Peyer's patch (tissue), 4 donors: Measurements from ENCODE around the gene MED16. TPM values are rescaled to one million over a fixed set of nuclear protein-coding genes. Genes with fewer than 3 reads are reported as not detected.

ENCODE experiments used
- DNase-seq, 3 donors: peaks; one replicate each; pipeline ENCODE4 v3.0.0-alpha.2; 2017 to 2019
- H3K27ac ChIP-seq, 4 donors: fragments of 200-600 bp; sonication (generic); one replicate each; pipeline ENCODE4 v1.5.1; 2016 to 2019
- H3K27me3 ChIP-seq, 2 donors: fragments of 200-600 bp; sonication (generic); one replicate each; pipeline ENCODE4 v1.5.1; 2019
- H3K36me3 ChIP-seq, 3 donors: fragments of 200-600 bp; sonication (generic); one replicate each; pipeline ENCODE4 v1.5.1; 2016 to 2019
- H3K4me1 ChIP-seq, 4 donors: fragments of 200-600 bp; sonication (generic); one replicate each; pipeline ENCODE4 v1.5.1; 2016 to 2019
- H3K4me3 ChIP-seq, 4 donors: fragments of 200-600 bp; sonication (generic); 1 replicate in 3 of 4; 2 replicates in 1 of 4; pipeline ENCODE4 v1.5.1; 2016 to 2019; ENCODE audit warnings: mild to moderate bottlenecking in 1 of 4
- H3K9me3 ChIP-seq, 4 donors: fragments of 200-600 bp; sonication (generic); one replicate each; pipeline ENCODE4 v1.5.1; 2016 to 2019; ENCODE audit warnings: mild to moderate bottlenecking in 1 of 4
- POLR2A ChIP-seq, 2 donors: fragments of 450-650 bp; IDR thresholded peaks; one replicate each; pipeline ENCODE4 v1.5.1; 2017; ENCODE audit warnings: antibody characterized with exemption in 2 of 2, mild to moderate bottlenecking in 2 of 2, moderate library complexity in 2 of 2
- total RNA-seq, 4 donors: library from RNA; depleted of rRNA; stranded (reverse); fragments of >200 nt; gene quantifications; one replicate each; pipeline ENCODE4 v1.1.0, GENCODE V29; 2016
- TF ChIP-seq, protein P1 (sequence below), 6 experiments: fragments of 450-650 bp in 4 of 6; fragments of 200-600 bp in 2 of 6; sonication (generic) in 1 of 6; IDR thresholded peaks; one replicate each; pipeline ENCODE4 v1.5.1; 2017 to 2019; ENCODE audit warnings: antibody characterized with exemption in 6 of 6, mild to moderate bottlenecking in 3 of 6, moderate library complexity in 1 of 6

Gene MED16
- total RNA-seq, 4 donors from 2014 or later = 60.2 to 83.6 (median 65.3) TPM

- no peaks in the 10 kb centered on the region for H3K9me3 ChIP-seq
- no peak for DNase-seq
- TF ChIP-seq POLR2A (IDR thresholded peaks at IDR 0.05) = no peak
- TF ChIP-seq, protein P1, sequence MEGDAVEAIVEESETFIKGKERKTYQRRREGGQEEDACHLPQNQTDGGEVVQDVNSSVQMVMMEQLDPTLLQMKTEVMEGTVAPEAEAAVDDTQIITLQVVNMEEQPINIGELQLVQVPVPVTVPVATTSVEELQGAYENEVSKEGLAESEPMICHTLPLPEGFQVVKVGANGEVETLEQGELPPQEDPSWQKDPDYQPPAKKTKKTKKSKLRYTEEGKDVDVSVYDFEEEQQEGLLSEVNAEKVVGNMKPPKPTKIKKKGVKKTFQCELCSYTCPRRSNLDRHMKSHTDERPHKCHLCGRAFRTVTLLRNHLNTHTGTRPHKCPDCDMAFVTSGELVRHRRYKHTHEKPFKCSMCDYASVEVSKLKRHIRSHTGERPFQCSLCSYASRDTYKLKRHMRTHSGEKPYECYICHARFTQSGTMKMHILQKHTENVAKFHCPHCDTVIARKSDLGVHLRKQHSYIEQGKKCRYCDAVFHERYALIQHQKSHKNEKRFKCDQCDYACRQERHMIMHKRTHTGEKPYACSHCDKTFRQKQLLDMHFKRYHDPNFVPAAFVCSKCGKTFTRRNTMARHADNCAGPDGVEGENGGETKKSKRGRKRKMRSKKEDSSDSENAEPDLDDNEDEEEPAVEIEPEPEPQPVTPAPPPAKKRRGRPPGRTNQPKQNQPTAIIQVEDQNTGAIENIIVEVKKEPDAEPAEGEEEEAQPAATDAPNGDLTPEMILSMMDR (IDR thresholded peaks at IDR 0.05) = no peak
- peaks cover 0 to 8% (median 0%) of the 10 kb centered on the region in 3 donors for H3K36me3 ChIP-seq
- H3K27me3 ChIP-seq = no peaks in the 10 kb centered on the region
- peaks cover 8 to 43% (median 19%) of the 10 kb centered on the region in 4 donors for H3K4me1 ChIP-seq
- H3K27ac ChIP-seq = no peak overlapping the region
- no peak overlapping the region for H3K4me3 ChIP-seq
These were observed 36.9 kb upstream of the MED16 start for GRCh38 chr19:929891-930258.

DNA sequence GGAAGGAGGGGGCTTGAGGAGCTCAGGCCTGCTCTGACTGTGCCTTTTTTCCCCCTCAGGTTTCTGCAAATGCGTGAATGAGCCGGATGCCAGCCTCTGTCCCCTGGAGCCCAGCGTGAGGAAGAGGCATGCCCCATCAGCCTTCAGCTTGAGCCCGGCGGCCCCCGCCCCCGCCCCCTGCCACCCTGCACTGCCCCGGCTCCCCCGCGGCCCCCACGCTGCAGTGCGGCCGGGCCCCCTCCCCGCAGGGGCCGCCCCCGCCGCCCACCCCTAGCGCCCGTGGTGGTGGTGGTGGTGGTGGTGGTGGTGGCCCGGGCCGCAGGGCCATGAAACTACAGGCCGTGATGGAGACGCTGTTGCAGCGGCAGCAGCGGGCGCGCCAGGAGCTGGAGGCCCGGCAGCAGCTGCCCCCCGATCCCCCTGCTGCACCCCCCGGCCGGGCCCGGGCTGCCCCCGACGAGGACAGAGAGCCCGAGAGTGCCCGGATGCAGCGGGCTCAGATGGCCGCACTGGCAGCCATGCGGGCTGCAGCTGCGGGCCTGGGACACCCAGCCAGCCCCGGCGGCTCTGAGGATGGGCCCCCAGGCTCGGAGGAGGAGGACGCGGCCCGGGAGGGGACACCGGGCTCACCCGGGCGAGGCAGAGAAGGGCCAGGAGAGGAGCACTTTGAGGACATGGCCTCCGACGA lies 36.4 kb upstream of the MED16 start:
- Histone ChIP-seq H3K36me3 (peaks cover 0 to 8% (median 0%) of the 10 kb centered on the region in 3 donors), H3K27ac (no peak overlapping the region), H3K9me3 (no peaks in the 10 kb centered on the region), H3K4me1 (peaks cover 6 to 40% (median 22%) of the 10 kb centered on the region in 4 donors), H3K4me3 (no peak overlapping the region), H3K27me3 (no peaks in the 10 kb centered on the region)
- DNase-seq = no peak
- TF ChIP-seq POLR2A (IDR thresholded peaks at IDR 0.05) = no peak
- TF ChIP-seq, protein P1 (IDR thresholded peaks at IDR 0.05) = no peak

GRCh38 chr19:928471-929202 lies 35.6 kb upstream of the MED16 start:
- Histone ChIP-seq H3K9me3 (no peaks in the 10 kb centered on the region), H3K27me3 (no peaks in the 10 kb centered on the region), H3K36me3 (peaks cover 0 to 8% (median 0%) of the 10 kb centered on the region in 3 donors), H3K4me3 (no peak overlapping the region), H3K4me1 (peaks cover 2 to 33% (median 25%) of the 10 kb centered on the region in 4 donors), H3K27ac (peak overlapping the region in 1 of 4 donors; percentile 90)
- no peak for DNase-seq
- TF ChIP-seq, protein P1 (IDR thresholded peaks at IDR 0.05) = no peak
- no peak for TF ChIP-seq POLR2A (IDR thresholded peaks at IDR 0.05)

DNA sequence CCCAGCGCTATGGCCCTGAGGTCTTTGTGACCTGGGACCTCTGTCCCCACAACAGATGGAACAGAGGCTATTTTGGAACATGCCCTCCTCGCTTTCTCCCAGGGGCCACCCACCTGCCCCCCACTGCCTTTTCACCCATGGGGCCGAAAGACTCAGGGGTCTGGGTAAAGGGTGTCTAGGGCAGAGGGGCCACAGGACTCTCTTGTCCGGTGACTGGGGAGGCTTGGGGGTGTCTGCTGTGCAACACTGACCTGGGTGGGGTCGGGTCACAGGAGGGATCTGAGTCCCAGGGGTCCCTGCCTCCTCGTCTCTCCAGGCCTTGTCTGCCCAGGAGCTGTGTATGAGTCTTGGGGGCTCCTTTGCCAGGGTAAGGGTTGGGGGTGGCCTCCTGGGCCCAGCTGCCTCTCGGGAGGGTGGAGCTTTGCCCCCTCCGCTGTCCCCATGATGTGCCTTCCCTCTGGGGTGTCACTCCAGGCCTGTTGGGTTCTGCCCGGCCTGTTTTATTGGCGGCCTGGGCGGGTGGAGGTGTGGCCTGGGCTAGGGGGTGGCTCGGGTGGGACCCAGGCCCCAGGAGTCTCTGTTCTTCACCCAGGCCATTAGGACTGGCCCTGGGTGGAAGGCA lies 34.9 kb upstream of the MED16 start:
- Histone ChIP-seq H3K4me1 (peaks cover 2 to 26% (median 19%) of the 10 kb centered on the region in 4 donors), H3K27ac (peak overlapping the region; percentile 82 to 91 (median 90)), H3K27me3 (no peaks in the 10 kb centered on the region), H3K9me3 (no peaks in the 10 kb centered on the region), H3K4me3 (peak overlapping the region in 2 of 4 donors; percentile 83 to 99), H3K36me3 (peaks cover 0 to 8% (median 0%) of the 10 kb centered on the region in 3 donors)
- no peak for TF ChIP-seq POLR2A (IDR thresholded peaks at IDR 0.05)
- TF ChIP-seq, protein P1 (IDR thresholded peaks at IDR 0.05) = no peak
- no peak for DNase-seq

DNA sequence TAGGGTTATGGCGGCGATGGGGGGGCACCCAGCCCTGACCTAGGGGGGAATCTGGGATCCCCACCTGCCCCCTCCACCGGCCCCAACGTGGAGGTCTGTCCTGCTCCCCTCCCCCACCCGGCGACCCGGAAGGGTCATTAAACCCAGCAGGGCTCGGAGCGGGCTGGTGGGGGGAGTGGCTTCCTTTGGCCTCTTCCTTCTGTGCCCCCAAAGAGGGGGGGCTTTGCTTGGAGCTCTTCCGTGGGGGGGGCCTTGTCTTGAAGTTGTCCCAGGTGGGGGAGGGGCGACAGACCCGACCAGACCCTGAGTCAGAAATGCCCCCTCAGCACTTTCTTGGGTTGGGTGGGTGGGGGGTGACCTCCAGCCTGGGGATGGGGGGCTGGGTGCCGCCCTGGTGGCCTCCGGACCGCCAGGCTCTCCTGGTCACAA lies 34.4 kb upstream of the MED16 start:
- TF ChIP-seq, protein P1 (IDR thresholded peaks at IDR 0.05) = no peak
- TF ChIP-seq POLR2A (IDR thresholded peaks at IDR 0.05) = no peak
- Histone ChIP-seq H3K9me3 (no peaks in the 10 kb centered on the region), H3K27ac (peak overlapping the region; percentile 82 to 91 (median 90)), H3K27me3 (no peaks in the 10 kb centered on the region), H3K36me3 (peaks cover 0 to 8% (median 0%) of the 10 kb centered on the region in 3 donors), H3K4me3 (peak overlapping the region; percentile 83 to 99 (median 86)), H3K4me1 (peaks cover 2 to 21% (median 14%) of the 10 kb centered on the region in 4 donors)
- DNase-seq = no peak
